ENCODE data around the gene MRPL12.

MRPL12 gene

GRCh38 chr17:81702934-81703746 is at the start of gene MRPL12:
MRPL12 (plus strand) TSS chr17:81703367; CDS start chr17:81703502, 135 bp downstream.
- H2AFZ ChIP-seq, result peak within 1 kb of the TSS; percentile 95
- H3K27me3 ChIP-seq (ENCODE audit: control insufficient read depth, insufficient read depth, low read length), result no peaks in the 10 kb centered on the region
- TF ChIP-seq CTCF (IDR thresholded peaks at IDR 0.05), result peak; percentile 65
- peak within 1 kb of the TSS; percentile 90 for H3K9ac ChIP-seq
- H3K27ac ChIP-seq, result peak within 1 kb of the TSS; percentile 90
- H3K4me1 ChIP-seq, result peaks cover 11% of the 10 kb centered on the region
- no peaks in the 10 kb centered on the region for H3K36me3 ChIP-seq (ENCODE audit: control insufficient read depth, insufficient read depth, low read length)
- H3K9me3 ChIP-seq (ENCODE audit: control insufficient read depth, low read length), result no peaks in the 10 kb centered on the region
- H3K4me2 ChIP-seq (ENCODE audit: low read length), result peak within 1 kb of the TSS; percentile 78
- peak within 1 kb of the TSS; percentile 94 for H3K4me3 ChIP-seq (ENCODE audit: low read depth, low read length)
- peaks cover 25% of the 10 kb centered on the region for H3K79me2 ChIP-seq

- Histone ChIP-seq H3K27me3 (ENCODE audit: control insufficient read depth, insufficient read depth, low read length) (no peaks in the 10 kb centered on the region), H3K9ac (no peak overlapping the region), H3K4me3 (ENCODE audit: low read depth, low read length) (no peak overlapping the region), H3K79me2 (no peaks in the 10 kb centered on the region), H3K9me3 (ENCODE audit: control insufficient read depth, low read length) (no peaks in the 10 kb centered on the region), H3K4me2 (ENCODE audit: low read length) (no peak overlapping the region), H3K27ac (no peak overlapping the region), H2AFZ (no peak overlapping the region), H3K36me3 (ENCODE audit: control insufficient read depth, insufficient read depth, low read length) (no peaks in the 10 kb centered on the region), H3K4me1 (no peaks in the 10 kb centered on the region)
- no peak for TF ChIP-seq CTCF (IDR thresholded peaks at IDR 0.05)
Measured at GRCh38 chr17:81655378-81656117, 47.6 kb upstream of the MRPL12 start.

- H3K36me3 ChIP-seq (ENCODE audit: control insufficient read depth, insufficient read depth, low read length), result no peaks in the 10 kb centered on the region
- no peaks in the 10 kb centered on the region for H3K79me2 ChIP-seq
- H2AFZ ChIP-seq, result no peak within 1 kb of the TSS
- no peak within 1 kb of the TSS for H3K9ac ChIP-seq
- no peak for TF ChIP-seq CTCF (IDR thresholded peaks at IDR 0.05)
- H3K27me3 ChIP-seq (ENCODE audit: control insufficient read depth, insufficient read depth, low read length), result no peaks in the 10 kb centered on the region
- H3K9me3 ChIP-seq (ENCODE audit: control insufficient read depth, low read length), result no peaks in the 10 kb centered on the region
- no peak within 1 kb of the TSS for H3K27ac ChIP-seq
- H3K4me1 ChIP-seq, result no peaks in the 10 kb centered on the region
- no peak within 1 kb of the TSS for H3K4me2 ChIP-seq (ENCODE audit: low read length)
- no peak within 1 kb of the TSS for H3K4me3 ChIP-seq (ENCODE audit: low read depth, low read length)
Measured at GRCh38 chr17:81656118-81656743, 46.9 kb upstream of the MRPL12 start, which contains the start of gene PDE6G. PDE6G (minus strand) TSS chr17:81656542; CDS start chr17:81653305, 3,237 bp downstream.

- Histone ChIP-seq H3K4me3 (ENCODE audit: low read depth, low read length) (no peak overlapping the region), H3K27ac (no peak overlapping the region), H3K9ac (no peak overlapping the region), H3K9me3 (ENCODE audit: control insufficient read depth, low read length) (no peaks in the 10 kb centered on the region), H2AFZ (no peak overlapping the region), H3K4me2 (ENCODE audit: low read length) (no peak overlapping the region), H3K36me3 (ENCODE audit: control insufficient read depth, insufficient read depth, low read length) (no peaks in the 10 kb centered on the region), H3K4me1 (no peaks in the 10 kb centered on the region), H3K79me2 (no peaks in the 10 kb centered on the region), H3K27me3 (ENCODE audit: control insufficient read depth, insufficient read depth, low read length) (no peaks in the 10 kb centered on the region)
- TF ChIP-seq CTCF (IDR thresholded peaks at IDR 0.05), result no peak
Measured at GRCh38 chr17:81656835-81657234, 46.3 kb upstream of the MRPL12 start.

All from parathyroid adenoma (tissue), 2 donors.